ENCODE measurements around the gene WDR74.

The WDR74 gene
- long read RNA-seq, transcript WDR74-201 (11 exons, 1,289 nt) = major isoform, 446 of 499 reads
- long read RNA-seq, partial matches to known transcripts = 13 of 499 reads
- long read RNA-seq, other reads (novel, unspliced or antisense) = 35 of 499 reads

DNA sequence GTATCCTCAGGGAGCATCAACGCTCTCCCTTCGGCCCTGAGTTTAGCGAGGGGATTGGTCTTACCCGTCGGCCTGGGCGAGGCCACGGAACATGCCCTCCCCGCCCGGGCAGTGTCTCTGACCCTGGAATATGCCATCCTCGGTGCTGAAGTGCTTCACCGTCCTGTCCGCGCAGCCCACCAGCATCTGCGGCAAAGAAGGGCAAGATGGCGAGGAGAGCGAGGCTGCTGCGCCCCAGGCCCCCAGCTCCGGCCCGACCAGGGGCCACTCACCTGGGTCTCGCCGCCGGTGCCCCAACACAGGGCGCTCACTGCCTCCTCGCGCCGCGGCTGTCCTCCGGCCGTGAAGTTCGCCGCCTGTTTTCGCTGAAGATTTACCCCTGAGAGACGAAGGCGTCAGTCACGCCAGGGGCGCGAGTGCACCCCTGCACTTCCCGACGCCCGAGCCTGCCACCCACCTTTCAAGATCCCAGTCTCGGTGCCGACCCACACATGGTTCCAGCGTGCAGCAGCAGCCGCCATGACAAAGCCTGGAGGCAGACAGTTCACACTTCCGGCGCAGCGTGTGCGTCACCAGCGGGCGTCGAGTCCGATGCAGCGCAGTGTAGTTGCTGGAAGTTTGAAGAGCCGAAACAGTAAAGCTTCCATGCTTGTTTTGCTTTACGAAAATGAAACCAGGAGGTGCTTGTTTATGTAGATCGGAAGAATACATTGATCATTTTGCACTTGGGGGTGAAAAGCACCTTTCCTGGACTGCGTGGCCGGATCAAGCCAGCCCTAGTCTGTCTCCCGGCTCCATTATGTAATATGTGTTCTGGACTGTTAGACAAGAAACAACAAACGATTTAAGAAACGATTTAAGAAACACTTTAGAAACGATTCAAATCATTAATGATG is at the start of gene WDR74:
TSS of gene WDR74 (minus strand) at position 541 of the 896 bp plus-strand sequence. CDS start at position 521, 20 bp downstream.
- TF ChIP-seq SPI1 (IDR thresholded peaks at IDR 0.05; ENCODE audit: borderline replicate concordance, low read depth) (no peak), GABPA (IDR thresholded peaks at IDR 0.05; ENCODE audit: low read depth) (peak; percentile 77), POLR2AphosphoS5 (IDR thresholded peaks at IDR 0.05; ENCODE audit: low read depth) (peak; percentile 96)
- TF ChIP-seq, protein P1, sequence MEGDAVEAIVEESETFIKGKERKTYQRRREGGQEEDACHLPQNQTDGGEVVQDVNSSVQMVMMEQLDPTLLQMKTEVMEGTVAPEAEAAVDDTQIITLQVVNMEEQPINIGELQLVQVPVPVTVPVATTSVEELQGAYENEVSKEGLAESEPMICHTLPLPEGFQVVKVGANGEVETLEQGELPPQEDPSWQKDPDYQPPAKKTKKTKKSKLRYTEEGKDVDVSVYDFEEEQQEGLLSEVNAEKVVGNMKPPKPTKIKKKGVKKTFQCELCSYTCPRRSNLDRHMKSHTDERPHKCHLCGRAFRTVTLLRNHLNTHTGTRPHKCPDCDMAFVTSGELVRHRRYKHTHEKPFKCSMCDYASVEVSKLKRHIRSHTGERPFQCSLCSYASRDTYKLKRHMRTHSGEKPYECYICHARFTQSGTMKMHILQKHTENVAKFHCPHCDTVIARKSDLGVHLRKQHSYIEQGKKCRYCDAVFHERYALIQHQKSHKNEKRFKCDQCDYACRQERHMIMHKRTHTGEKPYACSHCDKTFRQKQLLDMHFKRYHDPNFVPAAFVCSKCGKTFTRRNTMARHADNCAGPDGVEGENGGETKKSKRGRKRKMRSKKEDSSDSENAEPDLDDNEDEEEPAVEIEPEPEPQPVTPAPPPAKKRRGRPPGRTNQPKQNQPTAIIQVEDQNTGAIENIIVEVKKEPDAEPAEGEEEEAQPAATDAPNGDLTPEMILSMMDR (IDR thresholded peaks at IDR 0.05; ENCODE audit: insufficient read depth, low read length) = no peak
- TF ChIP-seq, protein P2, sequence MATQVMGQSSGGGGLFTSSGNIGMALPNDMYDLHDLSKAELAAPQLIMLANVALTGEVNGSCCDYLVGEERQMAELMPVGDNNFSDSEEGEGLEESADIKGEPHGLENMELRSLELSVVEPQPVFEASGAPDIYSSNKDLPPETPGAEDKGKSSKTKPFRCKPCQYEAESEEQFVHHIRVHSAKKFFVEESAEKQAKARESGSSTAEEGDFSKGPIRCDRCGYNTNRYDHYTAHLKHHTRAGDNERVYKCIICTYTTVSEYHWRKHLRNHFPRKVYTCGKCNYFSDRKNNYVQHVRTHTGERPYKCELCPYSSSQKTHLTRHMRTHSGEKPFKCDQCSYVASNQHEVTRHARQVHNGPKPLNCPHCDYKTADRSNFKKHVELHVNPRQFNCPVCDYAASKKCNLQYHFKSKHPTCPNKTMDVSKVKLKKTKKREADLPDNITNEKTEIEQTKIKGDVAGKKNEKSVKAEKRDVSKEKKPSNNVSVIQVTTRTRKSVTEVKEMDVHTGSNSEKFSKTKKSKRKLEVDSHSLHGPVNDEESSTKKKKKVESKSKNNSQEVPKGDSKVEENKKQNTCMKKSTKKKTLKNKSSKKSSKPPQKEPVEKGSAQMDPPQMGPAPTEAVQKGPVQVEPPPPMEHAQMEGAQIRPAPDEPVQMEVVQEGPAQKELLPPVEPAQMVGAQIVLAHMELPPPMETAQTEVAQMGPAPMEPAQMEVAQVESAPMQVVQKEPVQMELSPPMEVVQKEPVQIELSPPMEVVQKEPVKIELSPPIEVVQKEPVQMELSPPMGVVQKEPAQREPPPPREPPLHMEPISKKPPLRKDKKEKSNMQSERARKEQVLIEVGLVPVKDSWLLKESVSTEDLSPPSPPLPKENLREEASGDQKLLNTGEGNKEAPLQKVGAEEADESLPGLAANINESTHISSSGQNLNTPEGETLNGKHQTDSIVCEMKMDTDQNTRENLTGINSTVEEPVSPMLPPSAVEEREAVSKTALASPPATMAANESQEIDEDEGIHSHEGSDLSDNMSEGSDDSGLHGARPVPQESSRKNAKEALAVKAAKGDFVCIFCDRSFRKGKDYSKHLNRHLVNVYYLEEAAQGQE (IDR thresholded peaks at IDR 0.05; ENCODE audit: insufficient replicate concordance, low read depth) = peak; percentile 78
- peak within 1 kb of the TSS; percentile 92 for H3K4me3 ChIP-seq (replicated peaks; ENCODE audit: insufficient read depth, low read length)
- H3K27ac ChIP-seq (replicated peaks) = peak within 1 kb of the TSS; percentile 98

DNA sequence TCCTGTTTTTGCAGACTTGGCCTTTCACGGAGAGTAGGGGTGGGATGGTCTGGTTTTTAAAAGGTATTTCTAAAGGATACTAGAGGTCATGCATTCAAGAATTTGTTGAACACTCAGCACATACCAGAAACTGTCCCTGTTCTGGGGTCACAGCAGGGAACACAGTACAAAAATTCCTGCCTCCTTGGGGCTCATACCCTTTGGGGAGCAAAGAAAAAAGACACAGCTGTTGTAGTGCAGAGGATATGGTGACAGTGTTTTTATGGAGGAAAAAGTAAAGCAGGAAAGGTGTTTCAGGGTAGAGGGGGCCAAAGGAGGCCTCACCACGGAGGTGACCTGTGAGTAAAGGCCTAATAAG is 49.7 kb upstream of the WDR74 start:
- no peak overlapping the region for H3K27ac ChIP-seq (replicated peaks)
- no peak for DNase-seq (ENCODE audit: low read depth in 1 of 2, low spot score in 1 of 2)
- TF ChIP-seq SPI1 (IDR thresholded peaks at IDR 0.05; ENCODE audit: borderline replicate concordance, low read depth) (no peak), GABPA (IDR thresholded peaks at IDR 0.05; ENCODE audit: low read depth) (no peak), POLR2AphosphoS5 (IDR thresholded peaks at IDR 0.05; ENCODE audit: low read depth) (no peak)
- TF ChIP-seq, protein P1 (IDR thresholded peaks at IDR 0.05; ENCODE audit: insufficient read depth, low read length) = no peak
- TF ChIP-seq, protein P2 (IDR thresholded peaks at IDR 0.05; ENCODE audit: insufficient replicate concordance, low read depth) = no peak
- H3K27me3 ChIP-seq (ENCODE audit: insufficient read depth, poor library complexity, severe bottlenecking) = no peaks in the 10 kb centered on the region
- no peak overlapping the region for H3K4me3 ChIP-seq (replicated peaks; ENCODE audit: insufficient read depth, low read length)

More for the DNA sequence above, at the start of gene WDR74:
- DNase-seq (ENCODE audit: low read depth in 1 of 2, low spot score in 1 of 2) = peak; percentile 95 to 96
- H3K27me3 ChIP-seq (ENCODE audit: insufficient read depth, poor library complexity, severe bottlenecking) = no peaks in the 10 kb centered on the region

DNA sequence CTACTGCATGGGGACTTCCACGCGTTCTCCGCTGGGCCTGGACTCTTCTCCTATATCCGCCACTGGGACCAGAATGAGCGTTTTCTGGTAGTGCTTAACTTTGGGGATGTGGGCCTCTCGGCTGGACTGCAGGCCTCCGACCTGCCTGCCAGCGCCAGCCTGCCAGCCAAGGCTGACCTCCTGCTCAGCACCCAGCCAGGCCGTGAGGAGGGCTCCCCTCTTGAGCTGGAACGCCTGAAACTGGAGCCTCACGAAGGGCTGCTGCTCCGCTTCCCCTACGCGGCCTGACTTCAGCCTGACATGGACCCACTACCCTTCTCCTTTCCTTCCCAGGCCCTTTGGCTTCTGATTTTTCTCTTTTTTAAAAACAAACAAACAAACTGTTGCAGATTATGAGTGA is 49.0 kb upstream of the WDR74 start:
- Histone ChIP-seq H3K27me3 (ENCODE audit: insufficient read depth, poor library complexity, severe bottlenecking) (no peaks in the 10 kb centered on the region), H3K4me3 (replicated peaks; ENCODE audit: insufficient read depth, low read length) (no peak overlapping the region), H3K27ac (replicated peaks) (no peak overlapping the region)
- TF ChIP-seq, protein P1 (IDR thresholded peaks at IDR 0.05; ENCODE audit: insufficient read depth, low read length) = no peak
- TF ChIP-seq POLR2AphosphoS5 (IDR thresholded peaks at IDR 0.05; ENCODE audit: low read depth) = no peak; the same call in 1 of the 2 replicates
- DNase-seq (ENCODE audit: low read depth in 1 of 2, low spot score in 1 of 2) = no peak
